DMS53 treated with DMSO at 0.1 percent for 48 hours (cell line): ENCODE data around the gene C1QTNF1.

ENCODE experiments used
- DNase-seq: peaks from one replicate; lab custom pipeline; 2025; ENCODE audit not compliant: unreplicated experiment; lab: John Stamatoyannopoulos, UW

Gene C1QTNF1

DNA sequence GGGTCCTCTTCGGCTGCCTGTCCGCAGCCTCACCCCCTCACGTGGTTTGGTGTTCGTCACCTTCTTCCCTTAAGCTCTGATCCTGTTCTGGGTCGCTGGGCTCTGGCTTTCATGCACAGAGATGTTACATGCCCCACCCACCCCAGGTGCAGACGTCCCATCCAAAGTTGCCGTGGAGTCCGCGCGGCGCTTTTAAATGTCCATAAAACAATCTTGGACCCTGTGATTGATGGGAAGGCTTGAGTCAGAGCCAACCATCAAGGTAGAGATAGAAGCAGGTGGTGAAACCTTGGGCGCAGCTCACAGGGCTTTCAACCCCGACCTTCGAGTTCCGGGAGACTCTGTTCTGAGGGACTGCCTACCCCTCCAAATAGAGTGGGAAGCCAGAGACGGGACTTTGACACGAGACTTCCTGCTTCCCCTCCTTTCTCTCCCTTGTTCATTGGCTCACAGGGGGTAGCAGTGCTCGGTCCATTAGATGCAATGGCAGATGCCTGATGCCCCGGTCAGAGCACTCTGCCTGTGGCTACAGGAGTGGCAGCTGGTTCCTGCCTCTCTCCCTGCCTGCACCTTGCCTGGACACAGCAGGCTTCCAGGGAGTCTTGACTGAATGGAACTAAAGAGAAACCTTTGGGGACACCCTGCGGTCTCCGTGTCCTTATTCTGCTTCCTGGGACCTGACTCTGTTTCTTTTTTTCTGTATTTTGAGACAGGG lies 54.7 kb downstream of the C1QTNF1 start:
- DNase-seq, result no peak

GRCh38 chr17:79079421-79080200 lies 55.6 kb downstream of the C1QTNF1 start:
- DNase-seq, result no peak

GRCh38 chr17:79080349-79080748 lies 56.4 kb downstream of the C1QTNF1 start:
- DNase-seq, result no peak

DNA sequence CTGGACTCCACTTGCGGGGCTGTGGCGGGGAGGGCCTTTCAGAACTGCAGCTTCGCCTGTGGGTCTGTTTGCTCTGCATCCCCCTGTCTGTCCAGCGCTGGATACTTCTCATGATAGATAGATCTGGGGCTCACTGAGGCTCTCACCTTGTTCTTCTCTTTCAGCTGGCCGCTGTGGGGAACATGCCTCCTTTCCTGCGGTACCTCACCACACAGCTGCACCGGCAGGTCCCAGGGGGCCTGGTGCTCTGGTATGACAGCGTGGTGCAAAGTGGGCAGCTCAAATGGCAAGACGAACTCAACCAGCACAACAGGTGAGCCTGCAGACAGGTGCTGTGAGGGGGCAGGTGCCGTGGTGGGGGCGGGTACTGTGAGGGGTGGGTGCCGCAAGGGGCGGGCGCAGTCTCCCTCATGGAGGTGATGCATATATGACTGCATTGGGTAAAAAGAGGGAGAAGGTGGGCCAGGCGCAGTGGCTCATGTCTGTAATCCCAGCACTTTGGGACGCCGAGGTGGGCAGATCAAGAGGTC lies 56.9 kb downstream of the C1QTNF1 start:
- no peak for DNase-seq

DNA sequence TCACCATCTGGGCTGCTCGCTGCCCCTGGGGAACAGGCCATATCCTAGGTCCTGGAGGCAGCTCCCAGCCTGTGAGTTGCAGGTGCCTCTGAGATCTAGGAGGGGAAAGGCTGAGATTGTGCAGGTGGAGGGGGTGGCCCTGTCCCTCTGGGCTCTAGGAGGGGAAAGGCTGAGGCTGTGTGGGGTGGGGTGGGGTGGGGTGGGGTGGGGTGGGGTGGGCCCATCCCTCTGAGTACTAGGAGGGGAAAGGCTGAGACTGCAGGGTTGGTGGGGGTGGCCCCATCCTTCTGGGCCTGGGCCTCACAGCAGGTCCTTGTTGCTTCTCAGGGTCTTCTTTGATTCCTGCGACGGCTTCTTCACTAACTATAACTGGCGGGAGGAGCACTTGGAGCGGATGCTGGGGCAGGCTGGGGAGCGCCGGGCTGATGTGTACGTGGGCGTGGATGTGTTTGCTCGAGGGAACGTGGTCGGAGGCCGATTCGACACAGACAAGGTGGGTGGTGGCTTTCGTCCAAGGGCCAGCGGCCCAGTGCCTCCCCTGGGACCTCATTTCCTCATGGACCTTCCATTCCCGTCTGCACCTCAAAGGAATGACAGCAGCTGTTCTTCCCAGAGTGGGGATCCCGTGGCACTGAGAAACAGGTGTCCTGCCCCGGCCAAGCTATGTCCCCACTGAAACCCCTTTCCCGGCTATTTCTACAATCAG lies 57.8 kb downstream of the C1QTNF1 start:
- DNase-seq, result no peak

- DNase-seq, result peak; percentile 23
Observed at GRCh38 chr17:79082311-79083190, 58.6 kb downstream of the C1QTNF1 start.

- no peak for DNase-seq
Observed at GRCh38 chr17:79083191-79083971, 59.4 kb downstream of the C1QTNF1 start.

GRCh38 chr17:79084291-79085153 lies 60.6 kb downstream of the C1QTNF1 start:
- DNase-seq, result no peak

GRCh38 chr17:79085154-79085920 lies 61.4 kb downstream of the C1QTNF1 start:
- no peak for DNase-seq

DNA sequence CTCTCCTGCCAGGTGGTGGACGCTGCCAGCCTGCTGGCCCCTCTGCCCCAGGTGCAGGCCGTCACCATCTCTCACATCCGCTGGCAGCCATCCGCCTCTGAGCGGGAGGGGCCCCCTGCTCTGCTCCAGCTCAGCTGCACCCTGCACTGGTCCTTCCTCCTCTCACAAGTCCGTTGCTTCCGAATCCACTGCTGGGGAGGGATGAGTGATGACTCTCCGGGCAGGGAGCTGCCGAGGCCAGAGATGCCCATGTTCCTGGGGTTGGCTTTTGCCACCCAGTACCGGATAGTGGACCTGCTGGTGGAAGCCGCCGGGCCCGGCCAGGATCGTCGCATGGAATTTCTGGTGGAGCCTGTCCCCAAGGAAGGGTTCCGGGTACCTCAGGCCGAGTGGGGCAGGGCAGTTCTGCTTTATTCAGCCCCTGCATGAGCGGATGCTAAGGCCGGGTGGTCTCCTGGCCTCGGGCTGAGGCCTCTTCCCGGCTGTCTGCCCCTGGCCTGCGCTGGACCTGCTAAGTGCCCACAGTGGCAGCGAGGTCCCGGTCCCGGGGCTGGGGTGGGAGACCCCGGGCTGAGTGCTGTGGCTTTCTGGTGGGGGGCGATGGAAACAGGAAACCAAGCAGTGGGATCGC lies 62.1 kb downstream of the C1QTNF1 start:
- no peak for DNase-seq

- no peak for DNase-seq
Observed at GRCh38 chr17:79086609-79087427, 62.8 kb downstream of the C1QTNF1 start.

GRCh38 chr17:79087428-79088143 lies 63.6 kb downstream of the C1QTNF1 start:
- peak; percentile 41 for DNase-seq

DNA sequence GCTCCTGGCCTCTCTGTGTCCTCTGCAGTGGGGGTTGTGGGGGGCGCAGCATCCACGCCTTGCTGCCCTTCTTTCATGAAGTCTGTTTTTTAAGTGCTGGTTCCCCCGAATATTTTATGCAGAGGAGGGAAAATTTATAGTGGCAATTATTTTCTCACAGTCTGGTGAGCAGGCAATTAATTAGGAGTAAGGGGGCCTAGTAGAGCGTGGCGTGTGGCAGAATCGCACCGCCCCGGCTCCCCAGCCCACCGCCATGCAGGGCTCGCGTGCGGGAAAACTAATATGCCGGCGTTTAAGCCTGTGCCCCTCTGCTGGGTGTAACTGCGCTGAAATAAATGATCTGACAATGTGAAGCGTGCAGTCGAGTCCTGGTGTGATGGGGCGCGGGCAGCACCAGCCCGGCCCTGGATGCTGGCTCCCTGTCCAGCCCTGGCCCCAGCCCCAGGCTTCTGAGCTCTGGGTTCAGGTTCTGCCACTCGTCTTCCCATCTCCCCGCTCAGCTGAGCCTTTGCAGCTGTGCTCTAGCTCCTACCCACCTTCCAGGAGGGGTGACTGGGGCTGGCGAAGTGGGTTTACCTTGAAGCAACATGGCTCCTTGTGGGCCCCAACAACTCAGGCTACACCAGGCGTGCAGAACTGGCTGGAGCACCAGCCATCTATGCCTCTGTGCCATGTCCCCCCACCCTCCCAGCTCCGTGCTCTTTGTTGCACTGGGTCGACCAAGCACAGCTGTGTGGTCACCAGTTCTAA lies 64.5 kb downstream of the C1QTNF1 start:
- DNase-seq, result no peak

DNA sequence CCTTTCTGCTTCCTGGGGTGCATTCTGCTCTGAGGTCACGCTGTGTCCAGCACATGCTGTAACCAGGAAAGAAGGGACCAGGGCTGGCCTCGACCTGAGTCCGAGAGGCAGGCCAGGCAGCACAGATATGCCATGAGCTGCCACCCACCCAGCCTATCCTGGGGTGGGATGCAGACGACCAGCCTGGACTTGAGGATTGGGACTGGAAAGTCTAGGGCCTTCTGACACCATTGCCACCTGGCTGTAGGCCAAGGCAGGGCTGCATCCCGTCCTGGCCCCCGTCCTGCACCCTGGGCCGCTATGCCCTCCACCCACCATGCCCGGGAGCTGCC lies 65.0 kb downstream of the C1QTNF1 start:
- no peak for DNase-seq

DNA sequence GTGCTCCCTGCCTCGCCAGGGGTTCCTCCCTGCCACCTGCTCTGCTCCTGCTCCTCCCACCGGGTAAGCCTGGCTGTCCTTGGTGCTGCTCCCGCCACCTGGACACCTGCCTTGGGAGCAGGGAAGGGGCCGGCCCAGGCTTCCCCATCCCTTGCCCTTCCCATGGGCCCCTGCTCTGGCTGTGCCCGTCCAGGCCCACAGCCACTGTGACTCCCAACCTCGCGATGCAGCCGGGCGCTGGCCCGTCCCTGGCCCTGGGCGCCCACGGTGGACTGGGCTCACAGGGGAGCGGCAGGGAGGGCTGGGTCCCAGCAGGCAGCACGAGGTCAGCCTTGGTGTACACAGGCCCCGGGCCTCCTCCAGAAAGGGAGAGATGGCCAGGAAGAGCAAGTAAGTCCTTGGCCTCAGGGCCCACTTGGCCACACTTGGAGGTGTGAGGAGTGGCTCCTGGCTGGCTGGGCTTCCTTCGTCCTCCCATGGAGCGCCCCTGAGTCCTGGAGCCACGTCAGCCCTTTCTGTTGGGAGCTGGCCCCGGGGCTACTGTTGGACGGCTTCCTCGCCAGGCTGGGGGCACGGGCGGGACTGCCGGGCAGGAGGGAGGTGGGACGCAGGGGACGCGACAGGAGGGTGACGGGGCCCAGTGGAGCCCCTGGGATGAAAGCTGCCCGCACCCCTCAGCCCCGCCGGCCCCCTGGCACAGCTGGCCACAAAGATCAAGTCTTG lies 65.9 kb downstream of the C1QTNF1 start:
- no peak for DNase-seq
